Pancreas (tissue), 10 donors: Measurements from ENCODE around the gene CD46. TPM values are rescaled to one million over a fixed set of nuclear protein-coding genes. Genes with fewer than 3 reads are reported as not detected.
"Not testable (repeated sequence)": the region's sequence is repeated elsewhere in the genome, so short reads cannot be mapped to it uniquely, and the experiment has no call there.

ENCODE experiments used
- ATAC-seq, 4 donors: fragments of 200-7000 bp; cut with Tn5 transposase; one replicate each; pipeline versions ENCODE4 v1.8.0 to v1.9.1; 2020; ENCODE audit warnings: mild to moderate bottlenecking in 4 of 4, moderate library complexity in 4 of 4
- DNase-seq, 6 donors: peaks; one replicate each; pipeline ENCODE4 v3.0.0-alpha.2; 2020
- FAIRE-seq: peaks from 2 replicates; lab custom pipeline; 2012; peaks lifted over from hg19 to GRCh38; lab: Jason Lieb, UNC
- H3K27ac ChIP-seq, 4 donors: fragments of 200-600 bp; sonication (generic); 1 replicate in 3 of 4; 2 replicates in 1 of 4; pipeline versions ENCODE4 v1.5.0 to v1.8.0; 2020
- H3K27me3 ChIP-seq, 4 donors: fragments of 200-600 bp; one replicate each; pipeline ENCODE4 v1.8.0; 2021
- H3K36me3 ChIP-seq, 3 donors: fragments of 200-600 bp; sonication (generic) in 1 of 3; one replicate each; pipeline versions ENCODE4 v1.5.0 to v1.8.0; 2020 to 2021
- H3K4me1 ChIP-seq, 3 donors: fragments of 200-600 bp; one replicate each; pipeline ENCODE4 v1.8.0; 2021
- H3K4me3 ChIP-seq, 4 donors: fragments of 200-600 bp; sonication (generic) in 2 of 4; one replicate each; pipeline versions ENCODE4 v1.5.0 to v1.8.0; 2020 to 2021
- H3K9me3 ChIP-seq, 4 donors: fragments of 200-600 bp; one replicate each; pipeline ENCODE4 v1.8.0; 2021
- WGBS, 2 donors: extraction: QIAGEN DNeasy Blood & Tissue Kit; methylation state at CpG; one replicate each; pipeline ENCODE4 v1.1.7; 2013; 5-methylcytosine and 5-hydroxymethylcytosine counted together
- intact Hi-C, 3 donors: fragments of 100-400 bp; cut with DNase I; formaldehyde crosslinking; loops; one replicate each; pipeline versions ENCODE4 v1.11.1 to v1.14.2; 2022
- polyA plus RNA-seq, 2 donors: library from polyadenylated mRNA; stranded (reverse); fragments of 200-250 nt; gene quantifications; one replicate each; pipeline ENCODE4 v1.2.3, GENCODE V29; 2013
- total RNA-seq, 6 donors: library from RNA; stranded (reverse); fragmentation: NEBNext Ultra II Directional in 4 of 6; extraction: Animal tissue kit (Norgen Biotek cat#: 25700) in 4 of 6; gene quantifications; one replicate each; pipeline versions ENCODE4 v1.2.1 to v1.2.4, GENCODE V29; 2021 to 2023
- TF ChIP-seq, protein P1 (sequence below), 4 donors: fragments of 200-600 bp; sonication (generic) in 3 of 4; IDR thresholded peaks; one replicate each; pipeline versions ENCODE4 v1.5.0 to v1.8.0; 2021; ENCODE audit warnings: antibody characterized with exemption in 4 of 4
- donor health status: healthy with polysubstance abuse.
- donor health status: DM: no; HTN: no; CAD: no; lungs with moderate emphysema.
- donor health status: DM: no; HTN: no; CAD: no.
- donor health status: control.
- donor health status: control.
- donor health status: Bipolar disorder and iron deficiency.
- donor health status: DM: yes; HTN: yes; CAD: no.
- donor health status: DM: no; HTN: no; CAD: no.
- donor health status: DM: no; HTN: no; CAD: no.
- donor health status: DM: yes; HTN: yes; CAD: no.

Gene CD46
- total and polyA plus RNA-seq, 8 donors = 59.8 to 172 (median 116) TPM

DNA sequence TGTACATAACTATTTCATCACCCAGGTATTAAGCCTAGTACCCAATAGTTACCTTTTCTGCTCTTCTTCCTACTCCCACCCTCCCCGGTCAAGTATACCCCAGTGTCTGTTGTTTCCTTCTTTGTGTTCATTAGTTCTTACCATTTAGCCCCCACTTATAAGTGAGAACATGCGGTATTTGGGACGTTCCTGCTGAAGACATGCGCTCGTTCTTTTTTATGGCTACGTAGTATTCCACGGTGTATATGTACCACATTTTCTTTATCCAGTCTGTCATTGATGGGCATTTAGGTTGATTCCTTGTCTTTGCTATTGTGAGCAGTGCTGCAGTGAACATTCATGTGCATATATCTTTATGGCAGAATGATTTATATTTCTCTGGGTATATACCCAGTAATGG lies 25.6 kb downstream of the CD46 start:
- H3K27ac ChIP-seq, H3K9me3 ChIP-seq, H3K27me3 ChIP-seq, H3K4me3 ChIP-seq, H3K36me3 ChIP-seq, intact Hi-C loops, DNase-seq, FAIRE-seq, H3K4me1 ChIP-seq, ATAC-seq: not testable (repeated sequence)
- WGBS, 2 donors = 97% methylated on average over 7 of the region's 7 CpGs

DNA sequence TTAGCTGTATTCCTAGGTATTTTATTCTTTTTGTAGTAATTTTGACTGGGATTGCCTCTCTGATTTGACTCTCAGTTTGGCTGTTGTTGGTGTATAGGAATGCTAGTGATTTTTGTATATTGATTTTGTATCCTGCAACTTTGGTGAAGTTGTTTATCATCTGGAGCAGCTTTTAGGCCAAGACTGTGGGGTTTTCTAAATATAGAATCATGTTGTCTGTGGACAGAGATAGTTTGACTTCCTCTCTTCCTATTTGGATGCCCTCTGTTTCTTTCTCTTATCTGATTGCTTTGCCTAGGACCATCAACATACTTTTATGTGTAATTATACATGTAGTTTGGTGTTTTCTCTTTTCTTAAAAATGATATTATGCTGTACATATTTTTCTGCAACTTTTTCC lies 27.2 kb downstream of the CD46 start:
- Histone ChIP-seq H3K27me3 (no peaks in the 10 kb centered on the region), H3K36me3 (peaks cover 0 to 17% (median 0%) of the 10 kb centered on the region in 3 donors), H3K4me3 (no peak overlapping the region), H3K4me1 (peaks cover 0 to 9% (median 8%) of the 10 kb centered on the region in 3 donors), H3K27ac (no peak overlapping the region), H3K9me3 (no peaks in the 10 kb centered on the region)
- FAIRE-seq (no peak), ATAC-seq (no peak), DNase-seq (no peak)
- intact Hi-C loops = no loop called here
- TF ChIP-seq, protein P1, sequence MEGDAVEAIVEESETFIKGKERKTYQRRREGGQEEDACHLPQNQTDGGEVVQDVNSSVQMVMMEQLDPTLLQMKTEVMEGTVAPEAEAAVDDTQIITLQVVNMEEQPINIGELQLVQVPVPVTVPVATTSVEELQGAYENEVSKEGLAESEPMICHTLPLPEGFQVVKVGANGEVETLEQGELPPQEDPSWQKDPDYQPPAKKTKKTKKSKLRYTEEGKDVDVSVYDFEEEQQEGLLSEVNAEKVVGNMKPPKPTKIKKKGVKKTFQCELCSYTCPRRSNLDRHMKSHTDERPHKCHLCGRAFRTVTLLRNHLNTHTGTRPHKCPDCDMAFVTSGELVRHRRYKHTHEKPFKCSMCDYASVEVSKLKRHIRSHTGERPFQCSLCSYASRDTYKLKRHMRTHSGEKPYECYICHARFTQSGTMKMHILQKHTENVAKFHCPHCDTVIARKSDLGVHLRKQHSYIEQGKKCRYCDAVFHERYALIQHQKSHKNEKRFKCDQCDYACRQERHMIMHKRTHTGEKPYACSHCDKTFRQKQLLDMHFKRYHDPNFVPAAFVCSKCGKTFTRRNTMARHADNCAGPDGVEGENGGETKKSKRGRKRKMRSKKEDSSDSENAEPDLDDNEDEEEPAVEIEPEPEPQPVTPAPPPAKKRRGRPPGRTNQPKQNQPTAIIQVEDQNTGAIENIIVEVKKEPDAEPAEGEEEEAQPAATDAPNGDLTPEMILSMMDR (IDR thresholded peaks at IDR 0.05) = no peak

DNA sequence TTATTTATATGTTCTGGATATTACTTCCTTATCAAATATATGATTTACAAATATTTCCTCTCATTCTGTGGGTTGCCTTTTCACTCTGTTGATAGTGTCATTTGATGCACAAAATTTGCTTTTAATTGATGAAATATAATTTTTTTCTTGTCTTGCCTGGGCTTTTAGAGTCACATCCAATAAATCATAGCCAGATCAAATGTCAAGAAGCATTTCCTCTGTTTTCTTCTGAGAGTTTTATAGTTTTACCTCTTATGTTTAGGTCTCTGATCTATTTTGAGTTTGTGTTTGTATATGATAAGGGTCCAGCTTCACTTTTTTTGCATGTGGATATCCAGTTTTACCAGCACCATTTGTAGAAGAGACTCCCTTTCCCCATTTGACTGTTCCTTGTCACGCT lies 29.5 kb downstream of the CD46 start:
- no peaks in the 10 kb centered on the region for H3K9me3 ChIP-seq
- DNase-seq (no peak), ATAC-seq (no peak), FAIRE-seq (no peak)
- H3K36me3 ChIP-seq = peaks cover 0 to 19% (median 7%) of the 10 kb centered on the region in 3 donors
- TF ChIP-seq, protein P1 (IDR thresholded peaks at IDR 0.05) = no peak
- intact Hi-C loops = no loop called here
- no peak overlapping the region for H3K4me3 ChIP-seq
- no peaks in the 10 kb centered on the region for H3K4me1 ChIP-seq
- no peaks in the 10 kb centered on the region for H3K27me3 ChIP-seq
- no peak overlapping the region for H3K27ac ChIP-seq
- WGBS, 2 donors = 96 to 100% methylated on average over 1 of the region's 1 CpG

DNA sequence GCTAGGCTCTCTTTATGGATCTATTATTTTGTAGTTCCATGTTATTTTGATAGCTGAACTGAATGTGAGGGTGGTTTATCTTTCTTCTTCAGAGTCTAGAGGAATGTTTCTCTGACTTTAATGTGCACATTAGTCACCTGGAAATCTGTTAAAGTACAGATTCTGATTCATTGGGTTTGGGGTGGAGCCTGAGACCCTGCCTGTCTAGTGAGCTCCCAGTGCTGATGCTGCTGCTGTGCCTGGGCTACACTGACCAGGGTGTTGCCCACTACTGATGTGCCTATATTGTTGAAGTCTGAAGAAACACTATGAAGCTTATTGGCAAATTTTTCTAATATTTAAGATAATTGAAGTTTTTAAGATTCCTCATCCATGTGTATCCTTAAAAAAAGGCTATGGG lies 35.9 kb downstream of the CD46 start:
- H3K36me3 ChIP-seq = peaks cover 0 to 27% (median 7%) of the 10 kb centered on the region in 3 donors
- ATAC-seq = no peak

DNA sequence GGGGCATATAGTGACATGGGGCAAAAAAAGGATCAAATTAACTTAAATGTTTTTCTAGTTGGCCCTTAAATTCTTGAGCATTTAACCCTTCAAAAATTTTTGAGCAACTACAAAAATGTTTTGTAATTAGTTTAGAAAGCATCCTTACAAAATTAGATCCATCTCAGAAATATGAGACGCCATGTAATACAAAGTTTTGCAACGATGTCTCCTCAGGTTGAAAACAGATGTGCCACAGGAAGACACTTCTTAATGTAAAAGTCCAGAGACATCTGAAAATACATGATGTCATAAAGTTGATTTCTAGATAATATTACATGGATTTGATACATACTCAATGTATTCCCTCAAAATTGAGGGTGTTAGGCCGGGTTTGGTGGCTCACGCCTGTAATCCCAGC lies 37.5 kb downstream of the CD46 start:
- no peak for ATAC-seq
- Histone ChIP-seq H3K27ac (no peak overlapping the region), H3K27me3 (no peaks in the 10 kb centered on the region), H3K9me3 (no peaks in the 10 kb centered on the region), H3K4me1 (peaks cover 5 to 28% (median 24%) of the 10 kb centered on the region in 3 donors), H3K4me3 (no peak overlapping the region), H3K36me3 (peaks cover 0 to 20% (median 11%) of the 10 kb centered on the region in 3 donors)
- intact Hi-C loops = no loop called here
- no peak for DNase-seq
- TF ChIP-seq, protein P1 (IDR thresholded peaks at IDR 0.05) = no peak
- 93 to 96% methylated on average over 4 of the region's 4 CpGs for WGBS, 2 donors
- FAIRE-seq = no peak

More for the DNA sequence above, 35.9 kb downstream of the CD46 start:
- H3K4me3 ChIP-seq = no peak overlapping the region
- intact Hi-C loops = no loop called here
- FAIRE-seq = no peak
- H3K4me1 ChIP-seq = peaks cover 5 to 28% (median 24%) of the 10 kb centered on the region in 3 donors
- DNase-seq = no peak
- H3K27ac ChIP-seq = no peak overlapping the region
- no peaks in the 10 kb centered on the region for H3K9me3 ChIP-seq
- TF ChIP-seq, protein P1 (IDR thresholded peaks at IDR 0.05) = no peak
- no peaks in the 10 kb centered on the region for H3K27me3 ChIP-seq
